K562 (cell line): ENCODE results near the gene NET1. TPM values are rescaled to one million over a fixed set of nuclear protein-coding genes. Genes with fewer than 3 reads are reported as not detected.

Source experiments
- ATAC-seq: fragments of 200-7000 bp; cut with Tn5 transposase; 3 replicates; pipeline ENCODE4 v1.9.1; 2020; ENCODE audit warnings: moderate library complexity
- BruUV-seq: library from RNA; stranded (reverse); fragments of 400-500 nt; replicated peaks from 2 replicates; lab custom pipeline; 2021; lab: Mats Ljungman, UMichigan
- CTCF ChIA-PET: fragments of 300-600 bp; formaldehyde crosslinking; extraction: SDS; loops from one replicate; lab custom pipeline; 2021; ENCODE audit warnings: low intra/inter-chr PET ratio; lab: Yijun Ruan, JAX
- POLR2A ChIA-PET: fragments of 300-600, 350-650 bp; sonication (Branson Sonifier 250); formaldehyde crosslinking; extraction: SDS; loops from one replicate; lab custom pipeline; 2021; ENCODE audit warnings: antibody characterized with exemption, inconsistent platforms; lab: Yijun Ruan, JAX
- DNase-seq, 4 experiments: peaks; one replicate each; pipeline versions ENCODE4 v3.0.0 to v3.0.0-alpha.2; 2011 to 2018; ENCODE audit warnings: low spot score in 3 of 4, mixed read lengths in 3 of 4; ENCODE audit errors: extremely low read depth in 1 of 4
- FAIRE-seq: peaks from 2 replicates; lab custom pipeline; 2011; peaks lifted over from hg19 to GRCh38; lab: Jason Lieb, UNC
- H2AFZ ChIP-seq: 2 replicates; pipeline ENCODE4 v1.6.0; 2011; ENCODE audit warnings: low read depth, low read length, control low read depth, inconsistent platforms
- H3K27ac ChIP-seq: fragments of 200-600 bp; 3 replicates; pipeline ENCODE4 v1.8.0; 2011; ENCODE audit warnings: low read depth, mild to moderate bottlenecking, control low read depth, inconsistent platforms, low read length, moderate library complexity, mixed read lengths; ENCODE audit errors: extremely low read depth
- H3K27me3 ChIP-seq, 2 experiments: fragments of 300-600 bp in 1 of 2; 2 replicates in 1 of 2; 3 replicates in 1 of 2; pipeline versions ENCODE4 v1.6.0 to v1.8.0; 2011; ENCODE audit warnings: inconsistent platforms in 2 of 2, low read length in 2 of 2, mild to moderate bottlenecking in 1 of 2, mixed read lengths in 1 of 2, moderate library complexity in 1 of 2; ENCODE audit not compliant: control insufficient read depth in 2 of 2, insufficient read depth in 2 of 2
- H3K36me3 ChIP-seq: fragments of 300-600 bp; 3 replicates; pipeline ENCODE4 v1.8.0; 2011; ENCODE audit warnings: mild to moderate bottlenecking, low read length, inconsistent platforms; ENCODE audit not compliant: control insufficient read depth, insufficient read depth
- H3K4me1 ChIP-seq, 2 experiments: fragments of 200-600 bp in 1 of 2; replicated peaks in 1 of 2; 2 replicates in 1 of 2; 3 replicates in 1 of 2; pipeline versions ENCODE4 v1.5.1 to v1.8.0; 2011; ENCODE audit warnings: inconsistent platforms in 2 of 2, low read length in 2 of 2, mild to moderate bottlenecking in 1 of 2, mixed read lengths in 1 of 2, moderate library complexity in 1 of 2; ENCODE audit not compliant: control insufficient read depth in 2 of 2, insufficient read depth in 2 of 2
- H3K4me2 ChIP-seq: 2 replicates; pipeline ENCODE4 v1.6.1; 2011; ENCODE audit warnings: low read length, control low read depth, inconsistent platforms, mixed read lengths; ENCODE audit not compliant: insufficient read depth
- H3K4me3 ChIP-seq: fragments of 200-600 bp; sonication (generic), shearing (Covaris generic); 2 replicates; pipeline ENCODE4 v1.5.1; 2016; ENCODE audit warnings: control low read depth, inconsistent platforms
- H3K79me2 ChIP-seq: fragments of 200-600 bp; 3 replicates; pipeline ENCODE4 v1.8.0; 2011; ENCODE audit warnings: low read length, inconsistent platforms; ENCODE audit not compliant: control insufficient read depth, insufficient read depth
- H3K9ac ChIP-seq, 2 experiments: 2 replicates each; pipeline versions ENCODE4 v1.6.0 to v1.6.1; 2011; ENCODE audit warnings: low read depth in 2 of 2, low read length in 2 of 2, control low read depth in 1 of 2, inconsistent platforms in 1 of 2, mild to moderate bottlenecking in 1 of 2, mixed read lengths in 1 of 2; ENCODE audit not compliant: insufficient read depth in 1 of 2
- H3K9me1 ChIP-seq: one replicate; pipeline ENCODE4 v1.6.0; 2011; ENCODE audit warnings: inconsistent platforms, mild to moderate bottlenecking, low read length, moderate library complexity; ENCODE audit not compliant: control insufficient read depth, insufficient read depth
- H3K9me3 ChIP-seq: replicated peaks from 2 replicates; pipeline ENCODE4 v1.5.1; 2011; ENCODE audit warnings: low read depth, low read length, inconsistent platforms; ENCODE audit not compliant: control insufficient read depth, insufficient read depth
- H4K20me1 ChIP-seq: replicated peaks from 2 replicates; pipeline ENCODE4 v1.6.1; 2011; ENCODE audit warnings: low read length, inconsistent platforms, mixed read lengths; ENCODE audit not compliant: control insufficient read depth, insufficient read depth
- BRCA1 ChIP-seq, 2 experiments: fragments of 450-650 bp in 1 of 2; sonication (generic) in 1 of 2; formaldehyde crosslinking in 1 of 2; IDR thresholded peaks; 2 replicates each; pipeline versions ENCODE4 v1.5.0 to v1.6.1; 2017 to 2020; ENCODE audit warnings: mild to moderate bottlenecking in 1 of 2, missing genetic modification reagents in 1 of 2
- CEBPZ ChIP-seq: fragments of 150-350 bp; IDR thresholded peaks from 2 replicates; pipeline ENCODE4 v1.6.1; 2014; ENCODE audit warnings: low read depth, mild to moderate bottlenecking, low read length, borderline replicate concordance
- ELF2 ChIP-seq: fragments of 250-450 bp; sonication (Bioruptor Pico); IDR thresholded peaks from 2 replicates; pipeline ENCODE4 v1.5.0; 2021; ENCODE audit warnings: mild to moderate bottlenecking
- KDM5B ChIP-seq: fragments of 200-600 bp; sonication (generic); IDR thresholded peaks from 2 replicates; pipeline ENCODE4 v1.6.1; 2012; ENCODE audit warnings: low read depth, mild to moderate bottlenecking, moderate library complexity, low read length, control low read depth, inconsistent platforms; ENCODE audit not compliant: insufficient replicate concordance
- NR2C2 ChIP-seq, 2 experiments: fragments of 200-800 bp in 1 of 2; sonication (Bioruptor generic) in 1 of 2; sonication (generic) in 1 of 2; formaldehyde crosslinking in 1 of 2; IDR thresholded peaks; 2 replicates each; pipeline versions ENCODE4 v1.6.1 to v1.8.0; 2016 to 2022; ENCODE audit warnings: mild to moderate bottlenecking in 1 of 2, missing compliant biosample characterization in 1 of 2, missing genetic modification characterization in 1 of 2, missing genetic modification reagents in 1 of 2
- PCBP2 ChIP-seq: fragments of 200-400 bp; formaldehyde crosslinking; IDR thresholded peaks from 2 replicates; pipeline ENCODE4 v1.6.1; 2018; ENCODE audit warnings: low read length, low read depth, mild to moderate bottlenecking, moderate library complexity; ENCODE audit not compliant: poor library complexity, severe bottlenecking
- PHF8 ChIP-seq: fragments of 200-600 bp; sonication (generic); IDR thresholded peaks from 2 replicates; pipeline ENCODE4 v1.6.1; 2012; ENCODE audit warnings: mixed run types, mild to moderate bottlenecking, inconsistent platforms, low read length, moderate library complexity, borderline replicate concordance
- PML ChIP-seq: IDR thresholded peaks from 2 replicates; pipeline ENCODE4 v1.6.1; 2012; ENCODE audit warnings: low read length, inconsistent platforms
- SAP30 ChIP-seq: fragments of 200-600 bp; sonication (generic); IDR thresholded peaks from 2 replicates; pipeline ENCODE4 v1.6.1; 2012; ENCODE audit warnings: borderline replicate concordance, low read depth, mild to moderate bottlenecking, moderate library complexity, low read length, control low read depth, inconsistent platforms; ENCODE audit not compliant: insufficient read depth, poor library complexity, severe bottlenecking
- SIN3A ChIP-seq, 2 experiments: fragments of 150-350 bp in 1 of 2; IDR thresholded peaks; 2 replicates each; pipeline ENCODE4 v1.6.1; 2011 to 2016; ENCODE audit warnings: borderline replicate concordance in 2 of 2, low read depth in 2 of 2, low read length in 2 of 2, mild to moderate bottlenecking in 2 of 2, moderate library complexity in 2 of 2; ENCODE audit not compliant: control insufficient read depth in 1 of 2
- SNRNP70 ChIP-seq: fragments of 200-400 bp; formaldehyde crosslinking; optimal IDR thresholded peaks from 2 replicates; pipeline ENCODE3; 2017; ENCODE audit warnings: low read depth, low read length
- SRF ChIP-seq, 2 experiments: fragments of 250-450, 450-650 bp in 1 of 2; sonication (Bioruptor Pico) in 1 of 2; sonication (generic) in 1 of 2; formaldehyde crosslinking; IDR thresholded peaks; 2 replicates each; pipeline versions ENCODE4 v1.5.0 to v1.5.1; 2020 to 2022; ENCODE audit warnings: mild to moderate bottlenecking in 1 of 2, missing genetic modification reagents in 1 of 2
- TOE1 ChIP-seq, 2 experiments: fragments of 450-650 bp in 1 of 2; sonication (generic) in 1 of 2; formaldehyde crosslinking in 1 of 2; IDR thresholded peaks; 2 replicates each; pipeline versions ENCODE4 v1.7.1 to v1.8.0; 2016 to 2022; ENCODE audit warnings: borderline replicate concordance in 2 of 2, mild to moderate bottlenecking in 2 of 2, antibody characterized with exemption in 1 of 2, inconsistent platforms in 1 of 2, low read depth in 1 of 2, missing genetic modification reagents in 1 of 2, moderate library complexity in 1 of 2
- ZNF311 ChIP-seq: fragments of 250-450 bp; sonication (Bioruptor Pico); IDR thresholded peaks from 2 replicates; pipeline ENCODE4 v1.4.0; 2020; ENCODE audit warnings: mild to moderate bottlenecking, moderate library complexity
- ZNF707 ChIP-seq: fragments of 250-450 bp; sonication (Bioruptor Pico); conservative IDR thresholded peaks from 2 replicates; pipeline ENCODE4 v1.8.0; 2022; ENCODE audit warnings: inconsistent platforms, mild to moderate bottlenecking, moderate library complexity
- WGBS: fragments of 100-300 bp; shearing (Covaris generic); methylation state at CpG from one replicate; pipeline ENCODE4 v1.1.6; 2016; ENCODE audit warnings: low coverage, mixed read lengths; ENCODE audit not compliant: insufficient coverage; ENCODE audit errors: missing lambda C conversion rate; 5-methylcytosine and 5-hydroxymethylcytosine counted together
- in situ Hi-C: fragments of 300-500 bp; cut with MboI; formaldehyde crosslinking; loops from 4 replicates; pipeline ENCODE4 v1.15.0; 2018; ENCODE audit warnings: inconsistent platforms, mixed read lengths
- intact Hi-C: fragments of 100-400 bp; cut with micrococcal nuclease; formaldehyde crosslinking; loops from 2 replicates; pipeline ENCODE4 v1.14.2; 2022
- polyA plus RNA-seq, 8 experiments: library from polyadenylated mRNA; depleted of rRNA in 4 of 8; stranded (reverse) in 5 of 8; unstranded in 3 of 8; fragments of >200 nt; fragmentation: Nextera tagmentation in 2 of 8; fragmentation: Illumina TruSeq in 1 of 8; extraction: Ambion mirVana in 2 of 8; extraction: Trizol in 1 of 8; gene quantifications; 2 replicates each; pipeline versions ENCODE4 v1.2.1 to v1.2.3, GENCODE V29; 2011 to 2014; ENCODE audit warnings: inconsistent platforms in 1 of 8, missing spikeins in 1 of 8
- total RNA-seq, 7 experiments: library from RNA; depleted of rRNA in 6 of 7; stranded (reverse); fragments of >200 nt in 6 of 7; fragmentation: Illumina TruSeq in 2 of 7; extraction: Trizol in 2 of 7; gene quantifications; 2 replicates each; pipeline versions ENCODE4 v1.2.1 to v1.2.3, GENCODE V29; 2011 to 2021; ENCODE audit warnings: low replicate concordance in 1 of 7

Gene NET1
- total and polyA plus RNA-seq, 9 of the 15 experiments (the other 6 are each of a cell fraction or from before 2014, with no cell fraction given): 47.4 to 258 (median 106) TPM

GRCh38 chr10:5479481-5480161, 67.3 kb downstream of the NET1 start:
- Histone ChIP-seq H3K27me3 (no peaks in the 10 kb centered on the region), H3K9me3 (no peaks in the 10 kb centered on the region), H3K4me2 (peak overlapping the region; percentile 100), H3K36me3 (peaks cover 20% of the 10 kb centered on the region), H3K27ac (peak overlapping the region; percentile 94), H2AFZ (no peak overlapping the region), H3K4me1 (peaks cover 48 to 49% of the 10 kb centered on the region in 2 experiments), H3K79me2 (peaks cover 96% of the 10 kb centered on the region), H3K4me3 (peak overlapping the region; percentile 47), H4K20me1 (no peaks in the 10 kb centered on the region), H3K9me1 (no peaks in the 10 kb centered on the region), H3K9ac (peak overlapping the region; percentile 85 to 95)
- ChIA-PET CTCF (no interaction called here), POLR2A (interaction anchor here (0.6 to 7.0 kb wide), 4 partner anchors 11 to 631 kb away, joined by 3 to 43 read pairs (median 7); no protein-coding TSS in a partner anchor)
- FAIRE-seq (peak; percentile 93), ATAC-seq (peak; percentile 62), DNase-seq (peak; percentile 81 to 95 (median 87))
- WGBS: 1% methylated on average over 13 of the region's 14 CpGs
- intact Hi-C loops (loop anchor here (1.0 to 5.0 kb wide), 3 partner anchors 17 to 68 kb away; no protein-coding TSS in a partner anchor), in situ Hi-C loops (no loop called here)
- BruUV-seq: no TSS peak
- 0 out of 2 replicates have a peak, but pooled peaks have one; percentile 4 for TF ChIP-seq PHF8
- TF ChIP-seq SRF (CRISPR knock-in tag; IDR thresholded peaks at IDR 0.05): no peak
- TF ChIP-seq SNRNP70: no peak
- TF ChIP-seq TOE1 (IDR thresholded peaks at IDR 0.05; ENCODE audit: borderline replicate concordance): no peak
- no peak for TF ChIP-seq TOE1 (CRISPR knock-in tag; IDR thresholded peaks at IDR 0.05; ENCODE audit: borderline replicate concordance, low read depth)
- 0 out of 2 replicates have a peak, but pooled peaks have one; percentile 64 for TF ChIP-seq ELF2 (CRISPR knock-in tag)
- peak; percentile 3 for TF ChIP-seq KDM5B
- TF ChIP-seq SIN3A (IDR thresholded peaks at IDR 0.05; ENCODE audit: borderline replicate concordance in 2 of 2, control insufficient read depth in 1 of 2, low read depth in 2 of 2, low read length in 2 of 2): 0 out of 4 replicates have a peak, but pooled peaks of 1 of the 2 experiments have one; percentile 26
- TF ChIP-seq ZNF311 (CRISPR knock-in tag): no peak
- peak; percentile 30 for TF ChIP-seq SAP30
- TF ChIP-seq PML: peak; percentile 83
- no peak for TF ChIP-seq CEBPZ
- no peak for TF ChIP-seq ZNF707 (CRISPR knock-in tag)
- no peak for TF ChIP-seq NR2C2 (CRISPR knock-in tag; IDR thresholded peaks at IDR 0.05)
- TF ChIP-seq NR2C2 (tag; IDR thresholded peaks at IDR 0.05): no peak
- TF ChIP-seq BRCA1 (IDR thresholded peaks at IDR 0.05): no peak
- TF ChIP-seq BRCA1 (CRISPR knock-in tag; IDR thresholded peaks at IDR 0.05): no peak
- no peak for TF ChIP-seq PCBP2
